MCF 10A (cell line): ENCODE measurements around the gene IMMP1L. TPM values are rescaled to one million over a fixed set of nuclear protein-coding genes. Genes with fewer than 3 reads are reported as not detected.

Experiments
- BruUV-seq: library from RNA; stranded (reverse); fragments of 400-500 nt; replicated peaks from 2 replicates; lab custom pipeline; 2021; lab: Mats Ljungman, UMichigan
- CTCF ChIA-PET: fragments of 300-600 bp; sonication (Branson Sonifier 250); formaldehyde crosslinking; extraction: SDS; loops from one replicate; lab custom pipeline; 2021; ENCODE audit warnings: antibody characterized with exemption, inconsistent platforms; lab: Yijun Ruan, JAX
- POLR2A ChIA-PET: fragments of 300-600, 350-650 bp; sonication (Branson Sonifier 250); formaldehyde crosslinking; extraction: SDS; loops from one replicate; lab custom pipeline; 2020; ENCODE audit warnings: antibody characterized with exemption, inconsistent platforms; lab: Yijun Ruan, JAX
- DNase-seq: peaks from one replicate; pipeline ENCODE4 v3.0.0-alpha.2; 2018; ENCODE audit not compliant: unreplicated experiment
- H3K27ac Mint-ChIP-seq: one replicate; pipeline ENCODE4 v1.8.0; 2022; ENCODE audit warnings: mild to moderate bottlenecking, low read depth, mixed read lengths; ENCODE audit not compliant: unreplicated experiment
- H3K27me3 Mint-ChIP-seq: one replicate; pipeline ENCODE4 v1.8.0; 2022; ENCODE audit warnings: mixed read lengths; ENCODE audit not compliant: insufficient read depth, unreplicated experiment
- H3K36me3 Mint-ChIP-seq: one replicate; pipeline ENCODE4 v1.8.0; 2022; ENCODE audit warnings: mild to moderate bottlenecking, moderate library complexity, mixed read lengths; ENCODE audit not compliant: insufficient read depth, unreplicated experiment
- H3K4me1 Mint-ChIP-seq: one replicate; pipeline ENCODE4 v1.8.0; 2022; ENCODE audit warnings: mixed read lengths; ENCODE audit not compliant: insufficient read depth, unreplicated experiment
- H3K4me3 Mint-ChIP-seq: one replicate; pipeline ENCODE4 v1.8.0; 2022; ENCODE audit warnings: mild to moderate bottlenecking, moderate library complexity, mixed read lengths; ENCODE audit not compliant: unreplicated experiment
- H3K9me3 Mint-ChIP-seq: one replicate; pipeline ENCODE4 v1.8.0; 2022; ENCODE audit warnings: mixed read lengths; ENCODE audit not compliant: unreplicated experiment
- CTCF ChIP-seq: fragments of 200-600 bp; IDR thresholded peaks from one replicate; pipeline ENCODE4 v1.8.0; 2022; ENCODE audit warnings: antibody characterized with exemption, mild to moderate bottlenecking; ENCODE audit not compliant: unreplicated experiment
- intact Hi-C: fragments of 100-400 bp; cut with micrococcal nuclease; formaldehyde crosslinking; loops from 2 replicates; pipeline ENCODE4 v1.14.1; 2022
- total RNA-seq: library from RNA; stranded (reverse); gene quantifications from 2 replicates; pipeline ENCODE4 v1.2.3, GENCODE V29; 2022

Gene IMMP1L
- total RNA-seq, 1 experiment from 2014 or later, result 32.2 TPM

DNA sequence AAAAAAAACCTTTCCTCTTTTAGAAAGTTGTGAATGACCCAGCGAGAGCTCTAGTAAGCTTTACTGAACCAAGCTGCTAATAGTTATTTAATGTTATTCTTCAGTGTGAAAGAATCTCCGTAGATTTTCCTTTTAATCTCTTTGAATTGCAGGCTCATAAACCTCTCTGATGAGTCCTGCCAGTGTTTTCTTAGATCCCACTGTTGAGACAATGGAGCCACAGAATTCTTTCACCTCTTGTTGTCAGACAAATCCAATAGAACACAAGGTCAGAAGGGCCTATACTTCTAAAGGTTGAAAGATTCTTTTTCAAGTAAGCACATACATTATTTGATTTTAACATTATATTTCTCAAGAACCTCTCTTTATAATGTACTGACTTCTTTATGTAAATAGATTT, 87.6 kb downstream of the IMMP1L start:
- no TSS peak for BruUV-seq
- no peaks in the 10 kb centered on the region for H3K36me3 Mint-ChIP-seq
- H3K4me1 Mint-ChIP-seq, result peaks cover 5% of the 10 kb centered on the region
- H3K27me3 Mint-ChIP-seq, result no peaks in the 10 kb centered on the region
- DNase-seq, result no peak
- H3K9me3 Mint-ChIP-seq, result no peaks in the 10 kb centered on the region
- no peak overlapping the region for H3K27ac Mint-ChIP-seq
- CTCF ChIA-PET, result no interaction called here
- POLR2A ChIA-PET, result no interaction called here
- no peak overlapping the region for H3K4me3 Mint-ChIP-seq
- intact Hi-C loops, result no loop called here
- no peak for TF ChIP-seq CTCF

GRCh38 chr11:31419669-31420068, 89.8 kb downstream of the IMMP1L start:
- H3K27me3 Mint-ChIP-seq, result no peaks in the 10 kb centered on the region
- BruUV-seq, result no TSS peak
- H3K4me3 Mint-ChIP-seq, result no peak overlapping the region
- no peaks in the 10 kb centered on the region for H3K9me3 Mint-ChIP-seq
- H3K4me1 Mint-ChIP-seq, result peaks cover 5% of the 10 kb centered on the region
- intact Hi-C loops, result no loop called here
- no peaks in the 10 kb centered on the region for H3K36me3 Mint-ChIP-seq
- no peak for DNase-seq
- TF ChIP-seq CTCF, result no peak
- POLR2A ChIA-PET, result interaction anchor here (0.7 kb wide), 1 partner anchor 901 kb away, joined by 3 read pairs; no protein-coding TSS in a partner anchor
- CTCF ChIA-PET, result no interaction called here
- no peak overlapping the region for H3K27ac Mint-ChIP-seq

- no peaks in the 10 kb centered on the region for H3K36me3 Mint-ChIP-seq
- ChIA-PET CTCF (interaction anchor here (1.2 kb wide), 1 partner anchor 17 kb away, joined by 6 read pairs; no protein-coding TSS in a partner anchor), POLR2A (interaction anchor here (0.7 kb wide), 1 partner anchor 902 kb away, joined by 3 read pairs; no protein-coding TSS in a partner anchor)
- H3K4me1 Mint-ChIP-seq, result peaks cover 5% of the 10 kb centered on the region
- no peaks in the 10 kb centered on the region for H3K27me3 Mint-ChIP-seq
- no peak overlapping the region for H3K4me3 Mint-ChIP-seq
- no peaks in the 10 kb centered on the region for H3K9me3 Mint-ChIP-seq
- intact Hi-C loops, result no loop called here
- BruUV-seq, result no TSS peak
- DNase-seq, result no peak
- no peak overlapping the region for H3K27ac Mint-ChIP-seq
- TF ChIP-seq CTCF, result no peak
These were observed 90.3 kb downstream of the IMMP1L start for GRCh38 chr11:31419138-31419537.

DNA sequence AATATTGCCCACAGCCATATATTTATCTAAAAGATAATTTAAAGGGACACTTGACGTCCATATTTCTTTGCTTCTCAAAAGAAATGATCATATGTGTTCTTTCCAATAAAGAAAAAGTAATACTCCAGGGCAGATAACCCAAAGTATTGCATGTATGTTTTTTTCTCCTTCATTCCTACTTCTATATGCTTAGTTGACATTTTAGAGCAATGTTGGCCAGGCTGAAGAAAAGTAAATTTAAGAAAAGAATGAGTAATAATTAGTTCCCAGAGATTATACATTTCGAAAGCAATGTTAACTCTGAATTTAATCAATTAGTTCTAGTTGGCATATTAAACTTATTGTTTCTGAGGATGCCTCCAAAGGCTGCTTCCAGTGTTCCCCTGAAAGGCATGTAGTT, 91.6 kb downstream of the IMMP1L start:
- Mint-ChIP-seq H3K9me3 (no peaks in the 10 kb centered on the region), H3K27me3 (no peaks in the 10 kb centered on the region), H3K27ac (no peak overlapping the region), H3K4me1 (peaks cover 5% of the 10 kb centered on the region), H3K4me3 (no peak overlapping the region), H3K36me3 (no peaks in the 10 kb centered on the region)
- no TSS peak for BruUV-seq
- no peak for TF ChIP-seq CTCF
- POLR2A ChIA-PET, result no interaction called here
- CTCF ChIA-PET, result interaction anchor here (0.6 to 1.2 kb wide), 3 partner anchors 15 to 311 kb away, joined by 4 to 6 read pairs (median 4); no protein-coding TSS in a partner anchor
- intact Hi-C loops, result no loop called here
- DNase-seq, result no peak
